HL-60/S4 treated with retinoic acid at 250 ng/mL for 4 days and 3 days (cell line): ENCODE measurements around the gene CEP83.

Source experiments
- in situ Hi-C: fragments of 300-500 bp; cut with MboI; formaldehyde crosslinking; loops from 2 replicates; pipeline ENCODE4 v1.7.0; 2022; ENCODE audit warnings: low sequenced_read_pairs

CEP83 gene

DNA sequence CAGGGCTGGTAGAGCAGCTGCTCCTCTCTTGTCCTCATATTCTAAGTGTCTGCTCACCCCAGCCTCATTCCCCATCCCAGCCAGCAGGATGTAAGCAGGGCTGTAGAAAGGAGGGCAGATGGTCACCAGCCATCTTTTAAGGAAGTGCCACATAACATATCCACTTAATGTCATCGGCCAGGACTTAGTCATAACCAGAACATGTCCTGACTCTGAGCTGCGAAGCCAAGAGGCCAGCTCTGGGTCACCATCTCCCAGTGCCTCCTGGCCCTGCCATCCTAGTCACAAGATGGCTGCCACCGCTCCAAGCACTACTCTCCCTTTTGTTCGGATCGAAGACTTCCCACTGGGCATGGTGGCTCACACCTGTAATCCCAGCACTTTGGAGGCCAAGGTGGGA lies 187.4 kb downstream of the CEP83 start:
- in situ Hi-C loops: no loop called here

DNA sequence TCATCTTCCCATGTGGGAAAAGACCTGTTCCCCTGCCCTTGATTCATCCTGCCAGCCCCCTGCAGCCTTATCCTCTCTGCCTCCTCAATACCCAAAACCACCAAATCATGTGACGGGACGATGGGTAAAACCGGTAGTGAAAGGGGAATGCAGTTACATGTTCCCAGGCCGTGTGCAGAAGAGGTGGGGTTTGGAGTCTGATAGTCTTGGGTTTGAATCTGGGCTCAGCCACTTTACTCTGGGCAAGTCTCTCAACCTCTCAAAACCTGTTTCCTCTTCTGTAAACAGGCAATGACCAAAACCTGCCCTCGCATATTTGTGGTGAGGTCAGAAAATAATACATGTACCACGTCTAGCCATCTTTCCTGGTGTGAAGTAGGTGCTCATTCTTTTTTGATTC lies 188.3 kb downstream of the CEP83 start:
- in situ Hi-C loops: no loop called here

DNA sequence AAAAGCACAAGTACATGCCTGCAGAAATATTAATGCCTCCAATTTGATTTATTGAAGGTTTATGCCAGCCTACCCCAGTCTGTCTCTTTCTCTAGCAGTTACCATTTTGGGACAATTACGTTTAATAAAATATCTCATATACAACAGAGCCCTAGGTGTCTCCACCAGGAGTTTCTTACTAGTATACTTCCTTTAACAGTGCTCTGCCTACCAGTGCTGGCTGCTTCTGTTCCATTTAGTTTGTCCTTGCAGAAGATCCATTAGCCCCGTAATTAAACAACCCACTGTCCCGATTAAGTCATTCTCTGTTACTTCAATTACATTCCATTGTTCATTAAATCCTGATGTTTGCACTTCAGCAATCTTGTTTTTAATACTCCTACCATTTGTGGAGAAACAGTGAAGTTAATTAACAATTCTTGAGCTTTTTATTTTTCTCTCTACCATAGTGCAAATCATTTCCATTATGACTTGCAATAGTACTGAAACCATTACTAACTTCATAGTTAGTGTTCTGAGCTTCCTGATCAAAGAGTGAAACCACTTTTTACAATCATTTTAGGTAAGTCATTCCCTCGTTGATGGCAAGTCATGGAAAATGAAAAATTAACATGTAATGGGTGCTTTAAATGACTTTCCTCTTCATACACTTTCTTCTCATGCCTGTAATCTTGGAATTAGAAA lies 190.2 kb downstream of the CEP83 start:
- in situ Hi-C loops: no loop called here

DNA sequence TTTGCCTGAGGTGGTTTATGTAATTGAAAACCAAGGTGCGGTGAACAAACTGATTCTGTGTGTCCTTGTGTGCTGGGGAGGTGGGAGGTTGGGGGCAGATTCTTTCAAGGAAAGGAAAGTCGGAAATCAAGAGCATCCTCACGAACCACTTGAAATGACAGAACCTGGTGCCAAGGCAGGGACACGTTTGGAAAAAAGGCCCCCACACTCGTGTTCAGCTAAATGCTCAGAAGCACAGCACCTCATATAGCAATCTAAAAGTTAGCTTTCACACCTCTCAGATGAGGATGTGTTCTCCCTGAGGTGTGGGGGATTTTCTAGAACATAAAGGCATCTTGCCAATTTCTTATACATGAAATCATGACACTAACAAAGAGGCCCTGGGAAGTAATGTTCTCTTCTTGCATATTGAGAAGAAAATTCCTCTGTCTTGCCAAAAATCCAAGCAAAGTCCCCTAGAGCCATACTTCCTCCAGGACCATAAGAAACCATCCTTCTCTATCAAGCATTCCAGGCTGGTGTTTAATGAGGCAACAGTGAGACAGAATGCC lies 191.7 kb downstream of the CEP83 start:
- in situ Hi-C loops: no loop called here

DNA sequence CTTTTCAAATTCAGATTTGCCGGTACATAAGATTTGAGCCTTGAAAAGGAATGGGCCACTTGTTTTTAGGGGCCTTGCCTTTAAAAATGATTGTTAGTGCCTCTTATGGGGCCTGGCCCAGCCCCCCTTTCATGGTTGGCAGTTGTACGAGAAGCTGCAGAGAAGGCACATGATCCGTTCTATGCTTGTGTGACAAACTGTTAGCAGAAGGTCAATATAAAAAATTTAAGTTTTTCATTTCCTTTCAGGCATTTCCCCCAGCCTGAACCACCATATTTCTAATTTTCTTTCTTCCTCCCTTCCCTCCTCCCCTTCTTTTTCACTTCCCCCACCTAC lies 192.2 kb downstream of the CEP83 start:
- in situ Hi-C loops: no loop called here

DNA sequence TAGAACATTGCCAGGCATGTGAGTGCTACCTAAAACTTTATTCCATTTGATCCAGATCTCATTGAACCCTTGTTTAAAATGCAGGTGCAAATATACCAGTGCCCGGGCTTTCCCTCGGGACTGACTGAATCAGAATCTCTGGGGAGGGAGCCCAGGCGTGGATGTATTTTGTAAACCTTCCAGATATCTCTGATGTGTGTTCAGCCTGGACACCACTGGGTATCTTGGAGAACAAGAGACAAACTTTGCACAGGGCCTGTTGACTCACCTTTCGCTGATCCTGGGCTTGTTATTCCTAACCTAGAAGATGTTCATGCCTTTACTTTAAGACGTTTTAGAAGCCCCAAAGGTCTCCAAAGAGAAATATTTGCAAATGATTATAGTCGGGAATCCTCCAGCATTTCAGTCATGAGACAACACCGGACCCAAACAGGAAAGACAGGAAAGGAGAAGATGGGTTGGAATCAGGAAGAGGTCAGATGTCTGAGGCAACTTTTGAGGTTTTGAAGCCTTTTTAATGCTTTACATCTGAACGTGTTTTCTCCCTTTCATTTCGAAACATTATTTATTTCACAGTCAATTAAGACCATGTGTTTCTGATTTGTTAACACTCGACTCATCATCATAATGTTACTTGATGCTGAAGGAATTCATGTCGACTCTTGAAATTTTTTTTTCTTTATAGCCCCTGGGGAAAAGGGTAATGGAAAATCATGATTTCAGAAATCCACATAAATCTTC lies 192.7 kb downstream of the CEP83 start:
- in situ Hi-C loops: no loop called here

DNA sequence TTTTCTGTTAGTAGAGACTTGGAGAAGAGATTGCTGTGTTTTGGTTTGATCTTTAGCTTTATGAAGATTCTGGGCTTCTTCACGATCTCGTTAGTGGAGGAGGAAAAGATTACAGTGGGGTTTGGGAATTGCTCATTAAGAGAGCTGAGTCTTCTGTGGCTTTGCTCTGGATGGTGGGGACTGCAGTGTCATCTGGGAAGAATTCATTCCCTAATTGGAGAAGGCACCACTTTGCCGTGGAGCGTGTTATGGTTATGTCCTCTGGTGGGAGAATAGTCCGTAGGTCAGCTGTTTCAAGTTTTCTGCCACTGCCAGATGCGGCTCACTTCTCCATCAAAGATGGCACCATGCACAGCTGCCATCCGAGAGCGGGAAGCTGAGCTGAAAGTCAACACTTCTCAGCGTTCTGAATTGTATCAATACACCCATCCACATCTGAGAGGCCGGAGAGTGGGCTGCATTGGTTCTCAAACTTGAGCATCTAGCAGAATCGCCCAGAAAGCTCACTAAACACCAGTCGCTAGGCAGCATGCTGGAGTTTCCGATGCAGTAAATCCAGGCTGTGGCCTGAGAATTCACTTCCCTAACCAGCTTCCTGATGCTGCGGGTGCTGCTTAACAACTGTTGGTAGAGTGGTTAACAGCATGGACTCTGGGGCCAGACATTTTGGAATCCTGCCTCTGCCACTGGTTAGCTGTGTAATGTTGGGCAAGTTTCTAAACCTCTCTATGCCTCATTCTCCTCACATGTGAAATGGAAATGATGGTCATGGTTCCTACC lies 193.5 kb downstream of the CEP83 start:
- in situ Hi-C loops: no loop called here

DNA sequence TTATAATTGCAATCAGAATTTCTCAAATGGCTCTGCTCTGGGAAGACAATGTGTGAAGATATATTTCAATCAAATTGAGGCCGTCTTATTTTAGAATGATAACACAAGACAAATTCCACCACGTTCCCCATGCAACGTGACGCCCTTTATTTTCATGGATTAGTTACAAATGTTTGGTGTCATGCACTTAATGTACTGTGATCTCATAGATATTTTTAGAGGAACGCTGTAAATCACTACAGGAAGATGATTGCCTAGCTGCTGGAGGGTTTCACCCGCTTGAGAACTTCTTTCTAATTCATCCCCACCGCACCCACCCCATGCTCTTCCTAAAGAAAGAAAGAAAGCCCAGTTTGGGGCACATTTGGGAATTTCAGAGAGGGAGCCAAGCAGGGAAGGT lies 194.1 kb downstream of the CEP83 start:
- in situ Hi-C loops: no loop called here

DNA sequence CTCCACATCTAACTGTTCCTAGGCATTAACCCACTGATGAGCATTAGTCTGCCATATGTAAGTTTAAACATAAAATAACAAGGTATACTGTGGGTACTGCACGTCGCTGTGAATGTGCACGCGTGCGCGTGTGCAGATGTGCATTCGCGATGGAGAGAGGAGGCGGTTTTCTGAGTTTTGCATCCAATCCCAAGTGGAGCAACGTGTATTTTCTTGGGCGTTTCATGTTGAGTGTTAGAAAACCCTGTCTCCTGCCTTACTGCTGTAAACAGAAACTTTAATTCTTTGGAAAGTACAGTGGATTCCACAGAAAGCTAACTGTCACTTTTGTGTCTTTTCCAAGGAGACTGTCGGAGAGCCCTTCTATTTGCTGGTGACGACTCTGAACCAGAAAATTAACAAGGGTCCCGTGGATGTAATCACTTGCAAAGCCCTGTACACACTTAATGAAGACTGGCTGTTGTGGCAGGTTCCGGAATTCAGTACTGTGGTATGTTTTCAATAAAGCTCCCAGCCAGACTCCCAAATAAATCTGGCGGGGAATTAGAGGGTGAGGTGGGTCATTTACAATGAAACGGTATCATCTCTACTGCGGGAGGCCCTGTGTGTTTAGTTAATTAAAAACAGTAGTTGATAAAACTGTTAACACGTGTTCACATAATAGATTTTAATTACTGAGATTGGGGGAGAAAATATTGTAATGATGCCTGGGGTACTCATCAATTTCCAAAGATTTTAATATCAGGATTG lies 194.8 kb downstream of the CEP83 start:
- in situ Hi-C loops: no loop called here

DNA sequence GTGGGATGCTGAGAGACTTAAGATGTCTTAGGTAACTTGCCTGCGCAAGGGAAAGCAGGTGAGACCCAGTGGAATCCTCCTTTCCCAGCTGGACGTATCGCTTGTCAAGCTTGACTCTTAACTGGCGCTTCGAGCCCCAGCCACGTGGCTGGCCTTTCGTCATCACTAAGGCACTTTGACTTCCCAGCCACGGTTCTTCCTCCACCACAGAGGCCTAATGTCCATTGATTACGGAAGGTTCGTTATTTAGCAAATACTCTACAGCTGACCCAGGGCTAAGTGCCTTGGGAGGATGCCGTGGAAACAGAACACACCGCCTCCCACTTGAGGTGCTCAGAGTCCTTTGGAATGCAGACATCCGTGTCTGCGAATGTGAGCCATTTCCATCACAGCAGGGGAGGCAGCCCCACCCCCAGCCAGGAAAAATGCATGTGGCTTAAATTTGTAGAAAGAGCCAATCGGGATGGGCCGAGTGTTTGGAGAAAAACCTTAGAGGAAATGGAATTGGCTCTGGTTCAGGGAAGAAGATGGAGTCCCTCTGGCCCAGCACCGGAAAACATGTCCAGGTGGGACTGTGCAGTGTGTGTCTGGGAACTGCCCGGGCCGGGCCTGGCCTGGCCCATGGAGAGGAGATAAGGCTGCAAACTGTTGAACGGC lies 195.6 kb downstream of the CEP83 start:
- in situ Hi-C loops: no loop called here

DNA sequence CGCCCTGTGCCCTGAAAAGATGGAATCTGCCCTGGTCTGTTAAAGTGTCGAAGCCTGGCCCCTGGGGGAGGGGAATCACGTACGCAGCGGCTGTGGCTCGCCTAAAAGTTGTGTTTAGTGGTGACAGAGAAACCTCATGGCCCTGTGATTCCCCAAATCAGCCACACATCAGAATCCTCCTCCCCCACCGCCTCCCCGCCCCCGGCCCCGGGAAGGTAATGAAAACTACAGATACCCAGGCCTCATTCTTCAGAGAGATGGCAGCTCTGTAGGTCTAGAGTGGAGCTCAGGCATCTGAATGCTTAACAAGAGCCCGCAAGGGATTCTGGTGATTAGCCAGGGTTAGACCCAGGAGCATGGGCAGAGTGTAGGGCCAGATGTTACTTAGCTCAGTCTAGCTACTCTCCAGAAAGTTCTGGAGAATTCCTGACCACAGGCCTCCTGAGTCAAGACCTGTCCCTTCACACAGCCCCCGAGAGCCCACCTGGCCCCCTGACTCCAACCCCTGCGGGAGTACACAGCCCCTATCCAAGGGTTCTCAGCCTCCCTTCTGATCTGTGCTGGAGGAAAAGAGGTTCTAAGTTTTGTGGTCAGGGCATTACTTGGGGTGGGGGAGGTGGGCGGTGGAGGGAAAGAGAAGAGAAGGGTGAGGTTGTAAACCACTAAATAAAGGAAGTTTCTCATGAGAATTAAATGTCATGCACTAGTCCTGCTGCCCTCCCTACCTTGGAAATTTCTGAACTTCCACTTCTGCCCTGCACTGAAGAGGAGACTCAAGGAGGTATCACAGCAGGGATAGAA lies 196.5 kb downstream of the CEP83 start:
- in situ Hi-C loops: no loop called here

DNA sequence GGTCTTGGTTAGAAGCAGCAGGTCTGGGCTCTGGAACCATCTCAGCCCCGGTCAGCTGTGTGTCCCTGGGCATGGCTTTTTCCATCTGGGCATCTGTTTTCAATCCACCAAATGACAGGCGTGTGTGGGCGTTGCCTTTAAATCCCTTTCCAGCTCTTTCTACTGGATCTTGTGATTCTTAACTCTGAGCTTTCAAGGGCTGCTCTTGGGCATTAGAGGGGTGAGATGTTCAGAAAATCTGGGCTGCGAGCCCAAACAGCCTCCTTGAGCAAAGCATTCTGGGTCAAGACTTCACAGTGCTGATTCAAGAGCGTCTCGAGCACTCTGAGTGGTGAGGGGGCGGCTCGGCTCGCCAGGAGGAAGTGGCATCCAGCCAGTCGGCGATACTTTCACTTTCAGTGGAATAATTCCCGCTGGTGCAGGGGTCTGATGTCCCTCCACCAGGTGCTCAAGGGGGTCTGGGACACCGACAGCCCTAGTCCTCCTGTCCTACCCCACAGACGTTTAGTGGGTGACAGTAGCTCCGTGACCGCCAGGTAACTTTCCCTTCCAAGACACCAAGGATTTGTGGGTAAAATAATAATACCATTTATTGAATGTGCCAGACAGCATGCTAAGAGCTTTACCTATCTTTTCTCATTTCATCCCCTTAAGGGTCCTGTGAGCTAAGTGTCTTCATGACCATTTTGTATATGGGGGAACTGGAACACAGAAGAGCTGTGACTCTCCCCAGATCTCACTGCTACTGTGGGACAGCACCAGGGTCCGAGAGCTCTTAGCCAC lies 197.2 kb downstream of the CEP83 start:
- in situ Hi-C loops: no loop called here

DNA sequence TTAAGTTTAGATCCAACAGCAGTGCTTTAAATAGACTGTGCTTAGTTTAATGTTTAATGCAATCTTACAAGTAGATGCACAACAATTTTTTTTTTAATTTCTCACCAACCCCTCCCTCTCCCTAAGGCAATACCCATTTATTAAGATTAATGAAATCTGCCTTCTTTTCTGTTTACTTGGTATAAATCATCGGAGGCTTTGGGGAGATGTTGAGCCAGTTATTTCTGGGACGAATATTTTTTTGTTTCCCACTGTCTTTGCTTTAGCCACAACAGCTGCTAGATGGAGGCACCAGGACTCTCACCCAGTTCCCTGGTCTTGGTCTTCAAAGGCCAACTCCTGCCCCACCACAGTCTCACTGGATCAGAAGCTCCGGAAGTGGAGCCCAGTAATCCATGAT lies 197.9 kb downstream of the CEP83 start:
- in situ Hi-C loops: no loop called here

DNA sequence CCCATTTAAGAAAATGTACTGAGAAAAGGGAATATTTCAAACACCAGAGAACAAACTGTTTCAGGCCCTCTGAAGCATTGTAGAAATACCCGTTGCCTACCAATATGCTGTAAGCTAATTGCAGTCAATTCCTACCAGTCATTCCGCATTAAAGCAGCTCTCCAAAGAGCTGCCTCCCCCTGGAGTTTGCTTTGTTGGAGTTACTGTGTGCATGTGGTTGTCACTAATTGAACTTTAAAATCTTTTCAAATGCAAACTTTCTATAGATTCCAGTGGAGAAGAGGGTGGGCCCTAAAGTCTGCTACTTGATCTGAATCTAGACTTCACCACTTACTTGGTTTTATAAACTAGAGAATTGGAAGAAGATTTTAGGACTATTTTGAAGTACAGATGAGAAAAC lies 198.5 kb downstream of the CEP83 start:
- in situ Hi-C loops: no loop called here

DNA sequence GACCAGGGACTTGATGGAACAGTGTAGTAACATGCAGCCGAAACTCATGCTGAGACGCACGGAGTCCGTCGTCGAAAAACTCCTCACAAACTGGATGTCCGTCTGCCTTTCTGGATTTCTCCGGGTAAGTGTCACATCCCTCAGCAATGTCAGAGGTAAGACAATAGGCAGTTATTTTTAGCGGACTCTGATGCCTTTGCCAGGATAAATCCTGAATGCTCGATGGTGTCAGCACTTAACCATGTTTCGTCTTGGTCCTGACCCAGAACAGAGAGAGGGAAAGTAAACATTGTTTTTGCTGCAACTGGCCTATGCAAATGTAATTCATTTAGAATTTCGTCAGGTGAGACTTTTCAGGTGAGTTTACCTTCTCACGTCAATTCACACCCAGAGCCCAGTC lies 198.9 kb downstream of the CEP83 start:
- in situ Hi-C loops: no loop called here

DNA sequence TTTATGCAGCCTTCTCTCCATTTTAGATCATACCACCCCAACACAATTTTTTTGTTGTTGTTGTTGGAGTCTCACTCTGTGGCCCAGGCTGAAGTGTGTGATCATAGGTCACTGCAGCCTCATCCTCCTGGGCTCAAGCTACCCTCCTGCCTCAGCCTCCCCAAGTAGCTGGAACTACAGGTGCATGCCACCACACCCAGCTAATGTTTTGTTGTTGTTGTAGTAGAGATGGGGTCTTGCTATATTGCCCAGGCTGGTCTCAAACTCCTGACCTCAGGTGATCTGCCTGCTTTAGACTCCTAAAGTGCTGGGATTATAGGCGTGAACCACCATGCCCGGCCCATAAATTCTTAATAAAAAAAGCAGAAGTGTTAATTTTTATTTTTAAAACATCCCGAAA lies 199.7 kb downstream of the CEP83 start:
- in situ Hi-C loops: no loop called here

DNA sequence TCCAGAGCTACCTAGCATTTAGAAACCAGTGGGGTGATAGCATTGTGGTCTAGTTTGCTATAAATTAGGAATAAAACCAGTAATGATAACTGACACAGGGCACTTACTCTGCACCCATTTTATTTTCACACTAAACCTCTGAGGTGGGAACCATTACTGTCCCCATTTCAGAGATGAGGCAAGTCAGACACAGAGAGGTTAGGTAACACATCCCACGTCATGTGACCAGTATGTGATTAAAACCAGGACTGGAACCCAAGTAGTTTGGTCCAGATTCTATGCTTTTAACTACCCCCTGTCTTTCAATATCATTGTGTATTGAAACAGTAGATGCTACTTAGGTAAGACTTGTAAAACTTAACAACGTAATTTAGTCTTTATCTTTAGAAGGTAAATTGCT lies 201.1 kb downstream of the CEP83 start:
- in situ Hi-C loops: no loop called here
